ENCODE results near the gene CER1. TPM values are rescaled to one million over a fixed set of nuclear protein-coding genes. Genes with fewer than 3 reads are reported as not detected.

CER1 gene
- total RNA-seq, 1 experiment from 2014 or later = not detected

DNA sequence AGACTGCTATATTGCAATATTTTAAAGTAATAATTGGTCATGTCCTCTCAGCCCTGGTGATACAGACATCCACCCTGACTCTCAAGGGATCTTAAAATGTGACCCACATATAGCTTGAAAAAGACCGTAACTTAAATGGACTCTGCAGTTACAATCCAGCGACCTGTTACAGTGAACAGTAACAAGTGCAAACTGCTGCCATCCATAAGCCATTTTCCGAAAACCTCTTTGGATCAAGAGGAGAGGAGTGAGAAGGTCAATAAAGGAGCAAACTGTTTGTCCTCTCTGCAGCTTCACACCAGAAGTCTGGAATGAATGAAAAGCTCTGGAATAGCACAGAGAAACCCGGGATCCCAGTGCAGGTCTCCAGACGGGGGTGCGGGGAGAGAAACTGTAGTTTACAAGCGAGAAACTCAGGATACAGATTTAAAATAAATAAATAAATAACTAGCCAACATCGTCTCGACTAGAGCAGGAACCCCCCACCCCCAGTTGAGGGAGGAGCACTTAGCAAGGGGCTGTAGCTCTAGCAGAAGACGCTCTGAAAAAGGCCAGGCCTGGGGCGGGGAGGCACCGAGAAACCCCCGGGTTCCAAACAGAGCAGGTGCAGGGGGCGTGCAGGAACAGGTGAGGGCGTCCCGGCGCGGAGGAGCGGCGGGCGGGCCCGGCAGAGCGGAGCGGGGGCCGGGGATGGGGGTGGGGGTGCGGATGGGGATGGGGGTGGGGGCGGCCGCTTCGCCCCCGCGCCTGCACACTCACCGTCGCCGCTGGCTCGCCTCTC, 29.9 kb downstream of the CER1 start:
- Histone ChIP-seq H3K36me3 (ENCODE audit: control insufficient read depth in 1 of 2, insufficient read depth in 2 of 2, low read length in 2 of 2) (peaks cover 0 to 6% of the 10 kb centered on the region in 2 experiments; a peak in 2 of 4 replicates), H2AFZ (ENCODE audit: low read depth, low read length, poor library complexity, severe bottlenecking) (no peak overlapping the region), H3K9me2 (ENCODE audit: insufficient read depth) (no peaks in the 10 kb centered on the region), H3K9me3 (ENCODE audit: control insufficient read depth in 1 of 2, insufficient read depth in 1 of 2, low read depth in 1 of 2, low read length in 2 of 2) (no peaks in the 10 kb centered on the region), H3K27me3 (ENCODE audit: insufficient read depth, low read length) (no peaks in the 10 kb centered on the region), H4K20me1 (ENCODE audit: insufficient read depth) (no peaks in the 10 kb centered on the region), H3K27ac (ENCODE audit: low read depth, low read length) (no peak overlapping the region; the same call in 1 of the 2 replicates), H3K9ac (ENCODE audit: low read length) (peak overlapping the region; percentile 57), H3K4me1 (ENCODE audit: control insufficient read depth in 1 of 2, insufficient read depth in 2 of 2, low read length in 2 of 2) (peaks cover 0 to 12% of the 10 kb centered on the region in 2 experiments; a peak in 3 of 4 replicates), H3K79me2 (ENCODE audit: insufficient read depth, low read length) (peaks cover 7% of the 10 kb centered on the region), H3K4me2 (ENCODE audit: low read length) (peak overlapping the region; percentile 90), H3K4me3 (replicated peaks in 1 of 2; ENCODE audit: low read depth in 1 of 2, low read length in 2 of 2) (peak overlapping the region; percentile 63 to 73)
- intact Hi-C loops (cut with micrococcal nuclease) = no loop called here
- BruUV-seq (replicated peaks) = no TSS peak
- POLR2A ChIA-PET = no interaction called here
- TF ChIP-seq TCF7L2 (IDR thresholded peaks at IDR 0.05; ENCODE audit: borderline replicate concordance, extremely low read depth, insufficient read depth, insufficient read length) (no peak), EZH2phosphoT487 (IDR thresholded peaks at IDR 0.05; ENCODE audit: borderline replicate concordance) (no peak), FOSL1 (IDR thresholded peaks at IDR 0.05; ENCODE audit: low read depth) (no peak), RAD21 (IDR thresholded peaks at IDR 0.05; ENCODE audit: low read depth) (no peak), ZFX (IDR thresholded peaks at IDR 0.05) (no peak)
- TF ChIP-seq, protein P1, sequence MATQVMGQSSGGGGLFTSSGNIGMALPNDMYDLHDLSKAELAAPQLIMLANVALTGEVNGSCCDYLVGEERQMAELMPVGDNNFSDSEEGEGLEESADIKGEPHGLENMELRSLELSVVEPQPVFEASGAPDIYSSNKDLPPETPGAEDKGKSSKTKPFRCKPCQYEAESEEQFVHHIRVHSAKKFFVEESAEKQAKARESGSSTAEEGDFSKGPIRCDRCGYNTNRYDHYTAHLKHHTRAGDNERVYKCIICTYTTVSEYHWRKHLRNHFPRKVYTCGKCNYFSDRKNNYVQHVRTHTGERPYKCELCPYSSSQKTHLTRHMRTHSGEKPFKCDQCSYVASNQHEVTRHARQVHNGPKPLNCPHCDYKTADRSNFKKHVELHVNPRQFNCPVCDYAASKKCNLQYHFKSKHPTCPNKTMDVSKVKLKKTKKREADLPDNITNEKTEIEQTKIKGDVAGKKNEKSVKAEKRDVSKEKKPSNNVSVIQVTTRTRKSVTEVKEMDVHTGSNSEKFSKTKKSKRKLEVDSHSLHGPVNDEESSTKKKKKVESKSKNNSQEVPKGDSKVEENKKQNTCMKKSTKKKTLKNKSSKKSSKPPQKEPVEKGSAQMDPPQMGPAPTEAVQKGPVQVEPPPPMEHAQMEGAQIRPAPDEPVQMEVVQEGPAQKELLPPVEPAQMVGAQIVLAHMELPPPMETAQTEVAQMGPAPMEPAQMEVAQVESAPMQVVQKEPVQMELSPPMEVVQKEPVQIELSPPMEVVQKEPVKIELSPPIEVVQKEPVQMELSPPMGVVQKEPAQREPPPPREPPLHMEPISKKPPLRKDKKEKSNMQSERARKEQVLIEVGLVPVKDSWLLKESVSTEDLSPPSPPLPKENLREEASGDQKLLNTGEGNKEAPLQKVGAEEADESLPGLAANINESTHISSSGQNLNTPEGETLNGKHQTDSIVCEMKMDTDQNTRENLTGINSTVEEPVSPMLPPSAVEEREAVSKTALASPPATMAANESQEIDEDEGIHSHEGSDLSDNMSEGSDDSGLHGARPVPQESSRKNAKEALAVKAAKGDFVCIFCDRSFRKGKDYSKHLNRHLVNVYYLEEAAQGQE (IDR thresholded peaks at IDR 0.05; ENCODE audit: low read depth) = no peak
- TF ChIP-seq, protein P2, sequence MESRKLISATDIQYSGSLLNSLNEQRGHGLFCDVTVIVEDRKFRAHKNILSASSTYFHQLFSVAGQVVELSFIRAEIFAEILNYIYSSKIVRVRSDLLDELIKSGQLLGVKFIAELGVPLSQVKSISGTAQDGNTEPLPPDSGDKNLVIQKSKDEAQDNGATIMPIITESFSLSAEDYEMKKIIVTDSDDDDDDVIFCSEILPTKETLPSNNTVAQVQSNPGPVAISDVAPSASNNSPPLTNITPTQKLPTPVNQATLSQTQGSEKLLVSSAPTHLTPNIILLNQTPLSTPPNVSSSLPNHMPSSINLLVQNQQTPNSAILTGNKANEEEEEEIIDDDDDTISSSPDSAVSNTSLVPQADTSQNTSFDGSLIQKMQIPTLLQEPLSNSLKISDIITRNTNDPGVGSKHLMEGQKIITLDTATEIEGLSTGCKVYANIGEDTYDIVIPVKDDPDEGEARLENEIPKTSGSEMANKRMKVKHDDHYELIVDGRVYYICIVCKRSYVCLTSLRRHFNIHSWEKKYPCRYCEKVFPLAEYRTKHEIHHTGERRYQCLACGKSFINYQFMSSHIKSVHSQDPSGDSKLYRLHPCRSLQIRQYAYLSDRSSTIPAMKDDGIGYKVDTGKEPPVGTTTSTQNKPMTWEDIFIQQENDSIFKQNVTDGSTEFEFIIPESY (IDR thresholded peaks at IDR 0.05; ENCODE audit: extremely low read depth, insufficient replicate concordance, low read length) = no peak
- RAD21 ChIA-PET (ENCODE audit: low non-redundant PET in 1 of 2, low total read pairs in 2 of 2, uncharacterized antibody in 2 of 2, unreplicated experiment in 2 of 2) = no interaction called here
- no peak for DNase-seq (ENCODE audit: low read depth, low spot score)
- CTCF ChIA-PET = no interaction called here
- peak; percentile 81 for ATAC-seq

Measured in HCT116 (cell line).